AG08395 (cell line): ENCODE data around the gene UBE3D.
A peak's percentile ranks its signal among the peaks of the same experiment; 100 is the strongest.
"Not testable (repeated sequence)": the region's sequence is repeated elsewhere in the genome, so short reads cannot be mapped to it uniquely, and the experiment has no call there.

Experiments used
- DNase-seq: peaks from one replicate; pipeline ENCODE4 v3.0.0; 2012; ENCODE audit warnings: mixed read lengths, low spot score

UBE3D gene

GRCh38 chr6:82914511-82914910 lies 151.1 kb downstream of the UBE3D start:
- no peak for DNase-seq

GRCh38 chr6:82910820-82911219 lies 154.8 kb downstream of the UBE3D start:
- no peak for DNase-seq

GRCh38 chr6:82910395-82910794 lies 155.2 kb downstream of the UBE3D start:
- DNase-seq: no peak

- DNase-seq: peak; percentile 18
These were observed 156.1 kb downstream of the UBE3D start for GRCh38 chr6:82909551-82909950.

- DNase-seq: no peak
These were observed 157.0 kb downstream of the UBE3D start for GRCh38 chr6:82908661-82909060.

- DNase-seq: peak; percentile 72
These were observed 158.7 kb downstream of the UBE3D start for GRCh38 chr6:82906951-82907350.

GRCh38 chr6:82906489-82906888 lies 159.2 kb downstream of the UBE3D start:
- no peak for DNase-seq

- no peak for DNase-seq
These were observed 160.8 kb downstream of the UBE3D start for GRCh38 chr6:82904860-82905259.

GRCh38 chr6:82904257-82904656 lies 161.4 kb downstream of the UBE3D start:
- DNase-seq: no peak

- DNase-seq: no peak
These were observed 163.4 kb downstream of the UBE3D start for GRCh38 chr6:82902290-82902689.

GRCh38 chr6:82894653-82895259 lies 170.9 kb downstream of the UBE3D start:
- DNase-seq: no peak

- DNase-seq: no peak
These were observed 171.6 kb downstream of the UBE3D start for GRCh38 chr6:82893889-82894652.

- DNase-seq: not testable (repeated sequence)
These were observed 174.1 kb downstream of the UBE3D start for GRCh38 chr6:82891503-82891902.

GRCh38 chr6:82891076-82891475 lies 174.6 kb downstream of the UBE3D start:
- DNase-seq: no peak

- DNase-seq: no peak
These were observed 175.4 kb downstream of the UBE3D start for GRCh38 chr6:82890240-82890639.

GRCh38 chr6:82889143-82889542 lies 176.5 kb downstream of the UBE3D start:
- no peak for DNase-seq

GRCh38 chr6:82882363-82883023 lies 183.1 kb downstream of the UBE3D start:
- no peak for DNase-seq

GRCh38 chr6:82881519-82881918 lies 184.1 kb downstream of the UBE3D start:
- no peak for DNase-seq

GRCh38 chr6:82878812-82879211 lies 186.8 kb downstream of the UBE3D start:
- DNase-seq: no peak

GRCh38 chr6:82877213-82878195 lies 188.1 kb downstream of the UBE3D start:
- DNase-seq: no peak

GRCh38 chr6:82875573-82876185 lies 190.0 kb downstream of the UBE3D start:
- peak; percentile 67 for DNase-seq

GRCh38 chr6:82874867-82875266 lies 190.8 kb downstream of the UBE3D start:
- no peak for DNase-seq
